Liver (tissue), 3 donors: ENCODE data around the gene IFITM10.

Source experiments
- ATF3 ChIP-seq: IDR thresholded peaks from 2 replicates; pipeline ENCODE4 v1.6.1; 2016; ENCODE audit warnings: antibody characterized with exemption
- EGR1 ChIP-seq, 2 donors: IDR thresholded peaks; 2 replicates each; pipeline ENCODE4 v1.6.1; 2016 to 2018; ENCODE audit warnings: antibody characterized with exemption in 2 of 2, low read depth in 2 of 2
- FOXA1 ChIP-seq: IDR thresholded peaks from 2 replicates; pipeline ENCODE4 v1.6.1; 2016; ENCODE audit warnings: antibody characterized with exemption
- GABPA ChIP-seq, 2 donors: IDR thresholded peaks in 1 of 2; conservative IDR thresholded peaks in 1 of 2; 2 replicates each; pipeline ENCODE4 v1.6.1; 2016; ENCODE audit warnings: antibody characterized with exemption in 2 of 2, mild to moderate bottlenecking in 1 of 2, moderate library complexity in 1 of 2
- JUND ChIP-seq, 2 donors: IDR thresholded peaks; 2 replicates each; pipeline ENCODE4 v1.6.1; 2016; ENCODE audit warnings: antibody characterized with exemption in 2 of 2
- MAX ChIP-seq: IDR thresholded peaks from 2 replicates; pipeline ENCODE4 v1.6.1; 2016; ENCODE audit warnings: antibody characterized with exemption
- RAD21 ChIP-seq, 2 donors: IDR thresholded peaks; 2 replicates each; pipeline ENCODE4 v1.6.1; 2016; ENCODE audit warnings: antibody characterized with exemption in 2 of 2, mild to moderate bottlenecking in 2 of 2
- REST ChIP-seq: IDR thresholded peaks from 2 replicates; pipeline ENCODE4 v1.6.1; 2016; ENCODE audit warnings: antibody characterized with exemption, mild to moderate bottlenecking
- RXRA ChIP-seq, 2 donors: IDR thresholded peaks; 2 replicates each; pipeline ENCODE4 v1.6.1; 2017 to 2018; ENCODE audit warnings: antibody characterized with exemption in 2 of 2, mild to moderate bottlenecking in 1 of 2
- SP1 ChIP-seq: IDR thresholded peaks from 2 replicates; pipeline ENCODE4 v1.6.1; 2018; ENCODE audit warnings: antibody characterized with exemption, mild to moderate bottlenecking
- TAF1 ChIP-seq: conservative IDR thresholded peaks from 2 replicates; pipeline ENCODE4 v1.6.1; 2016; ENCODE audit warnings: antibody characterized with exemption, mild to moderate bottlenecking
- YY1 ChIP-seq: IDR thresholded peaks from 2 replicates; pipeline ENCODE4 v1.6.1; 2016; ENCODE audit warnings: antibody characterized with exemption, mild to moderate bottlenecking
- ZBTB33 ChIP-seq: IDR thresholded peaks from 2 replicates; pipeline ENCODE4 v1.6.1; 2016; ENCODE audit warnings: antibody characterized with exemption
- TF ChIP-seq, protein P1 (sequence below): fragments of 150-350 bp; IDR thresholded peaks from 2 replicates; pipeline ENCODE4 v1.5.1; 2017; ENCODE audit warnings: improper control_type of control experiment, low read depth, low read length; ENCODE audit not compliant: missing input control
- donor health status: healthy.
- donor health status: healthy.

GRCh38 chr11:1705126-1706052, 45.0 kb downstream of the IFITM10 start:
- TF ChIP-seq, protein P1, sequence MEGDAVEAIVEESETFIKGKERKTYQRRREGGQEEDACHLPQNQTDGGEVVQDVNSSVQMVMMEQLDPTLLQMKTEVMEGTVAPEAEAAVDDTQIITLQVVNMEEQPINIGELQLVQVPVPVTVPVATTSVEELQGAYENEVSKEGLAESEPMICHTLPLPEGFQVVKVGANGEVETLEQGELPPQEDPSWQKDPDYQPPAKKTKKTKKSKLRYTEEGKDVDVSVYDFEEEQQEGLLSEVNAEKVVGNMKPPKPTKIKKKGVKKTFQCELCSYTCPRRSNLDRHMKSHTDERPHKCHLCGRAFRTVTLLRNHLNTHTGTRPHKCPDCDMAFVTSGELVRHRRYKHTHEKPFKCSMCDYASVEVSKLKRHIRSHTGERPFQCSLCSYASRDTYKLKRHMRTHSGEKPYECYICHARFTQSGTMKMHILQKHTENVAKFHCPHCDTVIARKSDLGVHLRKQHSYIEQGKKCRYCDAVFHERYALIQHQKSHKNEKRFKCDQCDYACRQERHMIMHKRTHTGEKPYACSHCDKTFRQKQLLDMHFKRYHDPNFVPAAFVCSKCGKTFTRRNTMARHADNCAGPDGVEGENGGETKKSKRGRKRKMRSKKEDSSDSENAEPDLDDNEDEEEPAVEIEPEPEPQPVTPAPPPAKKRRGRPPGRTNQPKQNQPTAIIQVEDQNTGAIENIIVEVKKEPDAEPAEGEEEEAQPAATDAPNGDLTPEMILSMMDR, result no peak
- TF ChIP-seq REST (no peak), EGR1 (IDR thresholded peaks at IDR 0.05; ENCODE audit: low read depth in 2 of 2) (no peak), ZBTB33 (no peak), ATF3 (no peak), JUND (IDR thresholded peaks at IDR 0.05) (no peak), RAD21 (IDR thresholded peaks at IDR 0.05) (no peak), GABPA (IDR thresholded peaks at IDR 0.05 in 1 of 2, conservative IDR thresholded peaks at IDR 0.05 in 1 of 2) (no peak), SP1 (no peak), FOXA1 (no peak), RXRA (IDR thresholded peaks at IDR 0.05) (no peak), TAF1 (no peak), MAX (no peak), YY1 (no peak)
